RCC 7860 (cell line): ENCODE results near the gene VARS1.
"Not testable (repeated sequence)": the region's sequence is repeated elsewhere in the genome, so short reads cannot be mapped to it uniquely, and the experiment has no call there.

Experiments used
- DNase-seq: peaks from one replicate; pipeline ENCODE4 v3.0.0-alpha.2; 2015; ENCODE audit warnings: low spot score
- FAIRE-seq: peaks from 2 replicates; lab custom pipeline; 2012; peaks lifted over from hg19 to GRCh38; lab: Jason Lieb, UNC

Gene VARS1

GRCh38 chr6:31794866-31795615, 511 bp downstream of the VARS1 start:
- DNase-seq (no peak), FAIRE-seq (no peak)

- no peak for DNase-seq
Measured at GRCh38 chr6:31794294-31794865, 1.2 kb downstream of the VARS1 start.

GRCh38 chr6:31793927-31794245, 1.7 kb downstream of the VARS1 start:
- not testable (repeated sequence) for FAIRE-seq

More at GRCh38 chr6:31794294-31794865, 1.2 kb downstream of the VARS1 start:
- no peak for FAIRE-seq

GRCh38 chr6:31792761-31793171, 2.8 kb downstream of the VARS1 start:
- DNase-seq (peak; percentile 89), FAIRE-seq (peak; percentile 63)

More at GRCh38 chr6:31793927-31794245, 1.7 kb downstream of the VARS1 start:
- DNase-seq, result not testable (repeated sequence)

GRCh38 chr6:31792090-31792374, 3.5 kb downstream of the VARS1 start:
- DNase-seq, result no peak
- no peak for FAIRE-seq

GRCh38 chr6:31791324-31792089, 4.0 kb downstream of the VARS1 start:
- DNase-seq, result peak; percentile 16

GRCh38 chr6:31785475-31785874, 10.1 kb downstream of the VARS1 start:
- FAIRE-seq, result no peak
- no peak for DNase-seq

More at GRCh38 chr6:31791324-31792089, 4.0 kb downstream of the VARS1 start:
- FAIRE-seq, result no peak

- no peak for DNase-seq
- FAIRE-seq, result no peak
Measured at GRCh38 chr6:31784098-31784925, 11.2 kb downstream of the VARS1 start.

GRCh38 chr6:31782126-31782855, 13.3 kb downstream of the VARS1 start:
- FAIRE-seq, result no peak
- DNase-seq, result no peak

- DNase-seq (no peak), FAIRE-seq (no peak)
Measured at GRCh38 chr6:31781244-31782125, 14.1 kb downstream of the VARS1 start.

GRCh38 chr6:31780507-31781243, 14.9 kb downstream of the VARS1 start:
- DNase-seq (no peak), FAIRE-seq (no peak)

- DNase-seq, result no peak
- FAIRE-seq, result no peak
Measured at GRCh38 chr6:31779908-31780307, 15.6 kb downstream of the VARS1 start.

- FAIRE-seq, result no peak
Measured at GRCh38 chr6:31778999-31779885, 16.3 kb downstream of the VARS1 start.

GRCh38 chr6:31778193-31778592, 17.4 kb downstream of the VARS1 start:
- FAIRE-seq, result no peak
- no peak for DNase-seq

More at GRCh38 chr6:31778999-31779885, 16.3 kb downstream of the VARS1 start:
- no peak for DNase-seq

- no peak for FAIRE-seq
- DNase-seq, result no peak
Measured at GRCh38 chr6:31777667-31778050, 17.9 kb downstream of the VARS1 start.

GRCh38 chr6:31776989-31777666, 18.4 kb downstream of the VARS1 start, which contains the start of gene VWA7:
Gene VWA7 (minus strand): TSS chr6:31777328. CDS start chr6:31776779, 549 bp downstream.
- peak; percentile 73 for FAIRE-seq
- DNase-seq, result peak; percentile 91

- FAIRE-seq (no peak), DNase-seq (no peak)
Measured at GRCh38 chr6:31776485-31776988, 19.0 kb downstream of the VARS1 start.
